Glutamatergic neuron (in vitro differentiated cells): ENCODE results near the gene ATP13A3. TPM values are rescaled to one million over a fixed set of nuclear protein-coding genes. Genes with fewer than 3 reads are reported as not detected.

Experiments
- DNase-seq: peaks from one replicate; pipeline ENCODE4 v3.0.0; 2022
- H3K27ac Mint-ChIP-seq: one replicate; pipeline ENCODE4 v1.8.0; 2020; ENCODE audit warnings: mild to moderate bottlenecking, mixed read lengths, inconsistent platforms; ENCODE audit not compliant: unreplicated experiment
- H3K27me3 Mint-ChIP-seq: one replicate; pipeline ENCODE4 v1.8.0; 2020; ENCODE audit warnings: mild to moderate bottlenecking, moderate library complexity, mixed read lengths, inconsistent platforms; ENCODE audit not compliant: unreplicated experiment
- H3K36me3 Mint-ChIP-seq: one replicate; pipeline ENCODE4 v1.8.0; 2020; ENCODE audit warnings: mild to moderate bottlenecking, mixed read lengths, inconsistent platforms; ENCODE audit not compliant: unreplicated experiment
- H3K4me1 Mint-ChIP-seq: one replicate; pipeline ENCODE4 v1.8.0; 2020; ENCODE audit warnings: mild to moderate bottlenecking, low read depth, mixed read lengths, inconsistent platforms; ENCODE audit not compliant: unreplicated experiment
- H3K4me3 Mint-ChIP-seq: one replicate; pipeline ENCODE4 v1.8.0; 2020; ENCODE audit warnings: mild to moderate bottlenecking, mixed read lengths, inconsistent platforms; ENCODE audit not compliant: unreplicated experiment
- H3K9me3 Mint-ChIP-seq: one replicate; pipeline ENCODE4 v1.8.0; 2020; ENCODE audit warnings: mild to moderate bottlenecking, moderate library complexity, mixed read lengths, inconsistent platforms; ENCODE audit not compliant: unreplicated experiment
- total RNA-seq: library from RNA; stranded (reverse); fragmentation: NEBNext Ultra II Directional; extraction: Animal tissue kit (Norgen Biotek cat#: 25700); gene quantifications from one replicate; pipeline ENCODE4 v1.2.1, GENCODE V29; 2021; ENCODE audit not compliant: unreplicated experiment
- TF ChIP-seq, protein P1 (sequence below): fragments of 200-600 bp; sonication (generic); IDR thresholded peaks from one replicate; pipeline ENCODE4 v1.5.0; 2021; ENCODE audit not compliant: partially characterized antibody, unreplicated experiment

Gene ATP13A3
- total RNA-seq, 1 donor from 2014 or later = 41.6 TPM

DNA sequence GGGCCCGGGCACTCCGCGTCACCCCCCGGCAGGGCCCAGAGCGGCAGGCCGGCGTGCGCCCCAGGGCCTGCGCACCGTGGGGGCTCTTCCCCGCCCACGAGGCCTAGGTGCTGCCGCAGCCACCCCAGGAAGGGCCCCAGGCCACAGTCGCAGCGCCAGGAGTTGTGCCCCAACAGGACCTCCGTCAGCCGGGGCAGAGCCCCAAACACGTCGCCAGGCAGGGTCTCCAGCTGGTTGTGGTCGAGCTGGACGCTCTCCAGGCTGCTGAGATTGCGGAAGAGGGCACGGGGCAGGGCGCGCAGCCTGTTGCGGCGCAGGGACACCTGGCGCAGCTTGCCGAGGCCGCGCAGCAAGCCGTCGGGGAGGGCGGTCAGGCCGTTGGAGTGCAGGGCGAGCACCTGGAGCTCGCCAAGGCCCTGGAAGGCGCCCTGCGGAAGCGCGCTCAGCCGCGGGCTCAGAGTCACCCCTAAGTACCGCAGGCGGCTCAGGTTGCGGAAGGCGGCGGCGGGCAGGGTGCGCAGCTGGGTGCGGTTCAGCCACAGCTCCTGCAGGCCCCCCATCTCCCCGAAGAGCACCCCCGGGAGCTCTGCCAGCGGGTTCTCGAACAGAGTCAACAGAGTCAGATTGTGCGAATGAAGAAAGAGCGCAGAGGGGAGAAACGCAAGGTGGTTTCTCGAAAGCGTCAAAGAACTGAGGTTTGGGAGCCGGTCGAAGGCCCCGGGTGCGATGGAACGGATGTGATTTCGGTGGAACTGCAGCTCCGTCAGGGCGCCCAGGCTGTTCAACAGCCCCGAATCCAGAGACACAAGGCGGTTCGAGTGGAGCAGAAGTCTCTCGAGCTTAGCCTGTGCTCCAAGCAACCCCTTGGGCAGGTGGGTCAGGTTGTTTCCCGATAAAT, 89.7 kb downstream of the ATP13A3 start:
- H3K4me3 Mint-ChIP-seq = peak overlapping the region; percentile 81
- H3K27ac Mint-ChIP-seq = no peak overlapping the region
- H3K4me1 Mint-ChIP-seq = peaks cover 17% of the 10 kb centered on the region
- TF ChIP-seq, protein P1, sequence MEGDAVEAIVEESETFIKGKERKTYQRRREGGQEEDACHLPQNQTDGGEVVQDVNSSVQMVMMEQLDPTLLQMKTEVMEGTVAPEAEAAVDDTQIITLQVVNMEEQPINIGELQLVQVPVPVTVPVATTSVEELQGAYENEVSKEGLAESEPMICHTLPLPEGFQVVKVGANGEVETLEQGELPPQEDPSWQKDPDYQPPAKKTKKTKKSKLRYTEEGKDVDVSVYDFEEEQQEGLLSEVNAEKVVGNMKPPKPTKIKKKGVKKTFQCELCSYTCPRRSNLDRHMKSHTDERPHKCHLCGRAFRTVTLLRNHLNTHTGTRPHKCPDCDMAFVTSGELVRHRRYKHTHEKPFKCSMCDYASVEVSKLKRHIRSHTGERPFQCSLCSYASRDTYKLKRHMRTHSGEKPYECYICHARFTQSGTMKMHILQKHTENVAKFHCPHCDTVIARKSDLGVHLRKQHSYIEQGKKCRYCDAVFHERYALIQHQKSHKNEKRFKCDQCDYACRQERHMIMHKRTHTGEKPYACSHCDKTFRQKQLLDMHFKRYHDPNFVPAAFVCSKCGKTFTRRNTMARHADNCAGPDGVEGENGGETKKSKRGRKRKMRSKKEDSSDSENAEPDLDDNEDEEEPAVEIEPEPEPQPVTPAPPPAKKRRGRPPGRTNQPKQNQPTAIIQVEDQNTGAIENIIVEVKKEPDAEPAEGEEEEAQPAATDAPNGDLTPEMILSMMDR = no peak
- H3K27me3 Mint-ChIP-seq = peaks cover 13% of the 10 kb centered on the region
- no peaks in the 10 kb centered on the region for H3K36me3 Mint-ChIP-seq
- DNase-seq = no peak
- peaks cover 2% of the 10 kb centered on the region for H3K9me3 Mint-ChIP-seq

- H3K27me3 Mint-ChIP-seq = peaks cover 13% of the 10 kb centered on the region
- TF ChIP-seq, protein P1 = no peak
- DNase-seq = no peak
- H3K36me3 Mint-ChIP-seq = no peaks in the 10 kb centered on the region
- H3K9me3 Mint-ChIP-seq = peaks cover 2% of the 10 kb centered on the region
- H3K27ac Mint-ChIP-seq = no peak overlapping the region
- H3K4me1 Mint-ChIP-seq = peaks cover 17% of the 10 kb centered on the region
- H3K4me3 Mint-ChIP-seq = peak overlapping the region; percentile 57
These were observed 90.3 kb downstream of the ATP13A3 start for GRCh38 chr3:194396539-194396858.

GRCh38 chr3:194395778-194396538, 90.8 kb downstream of the ATP13A3 start:
- peak overlapping the region; percentile 57 for H3K4me3 Mint-ChIP-seq
- peaks cover 2% of the 10 kb centered on the region for H3K36me3 Mint-ChIP-seq
- H3K27me3 Mint-ChIP-seq = peaks cover 13% of the 10 kb centered on the region
- no peak overlapping the region for H3K27ac Mint-ChIP-seq
- TF ChIP-seq, protein P1 = no peak
- DNase-seq = no peak
- peaks cover 17% of the 10 kb centered on the region for H3K4me1 Mint-ChIP-seq
- peaks cover 3% of the 10 kb centered on the region for H3K9me3 Mint-ChIP-seq

DNA sequence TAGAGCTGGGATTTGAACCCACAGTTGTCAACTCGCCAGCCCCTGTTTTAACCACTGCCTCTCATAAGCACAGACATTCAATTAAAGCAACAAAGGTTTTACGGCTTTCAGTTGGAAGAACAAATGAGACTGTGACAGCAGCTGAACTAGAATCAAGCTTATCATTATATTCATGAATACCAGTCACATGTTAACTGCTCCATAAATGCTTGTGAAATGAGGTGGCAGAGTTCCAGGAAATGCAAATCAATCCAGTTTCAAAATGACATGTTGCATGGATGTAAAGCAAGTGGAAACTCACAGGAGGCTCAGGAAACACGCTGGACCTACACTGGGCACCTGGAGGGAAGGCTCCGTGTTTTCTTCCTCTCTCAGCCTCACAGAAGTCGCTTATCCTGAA, 91.6 kb downstream of the ATP13A3 start:
- Mint-ChIP-seq H3K4me3 (no peak overlapping the region), H3K27me3 (peaks cover 13% of the 10 kb centered on the region), H3K9me3 (peaks cover 8% of the 10 kb centered on the region), H3K36me3 (peaks cover 9% of the 10 kb centered on the region), H3K4me1 (peaks cover 17% of the 10 kb centered on the region), H3K27ac (no peak overlapping the region)
- no peak for DNase-seq
- TF ChIP-seq, protein P1 = no peak

DNA sequence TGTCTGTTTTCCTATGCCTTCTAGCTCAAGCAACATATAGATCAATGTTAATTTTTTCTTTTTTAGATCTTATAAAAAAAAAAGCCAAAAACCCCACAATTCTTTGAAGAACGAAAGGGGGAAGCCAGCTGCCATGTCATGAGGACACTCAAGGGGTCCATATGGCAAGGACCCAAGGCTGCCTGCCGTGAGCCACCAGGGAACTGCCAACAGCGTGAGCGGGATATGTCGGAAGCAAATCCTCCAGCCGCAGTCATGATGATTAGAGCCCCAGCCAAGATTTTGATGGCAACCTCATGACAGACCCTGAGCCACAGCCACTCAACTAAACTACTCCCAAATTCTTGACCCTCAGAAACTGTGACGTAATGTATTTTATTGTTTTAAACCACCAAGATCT, 94.2 kb downstream of the ATP13A3 start:
- Mint-ChIP-seq H3K4me1 (peaks cover 9% of the 10 kb centered on the region), H3K4me3 (no peak overlapping the region), H3K27ac (peak overlapping the region; percentile 38), H3K27me3 (peaks cover 10% of the 10 kb centered on the region), H3K9me3 (peaks cover 8% of the 10 kb centered on the region), H3K36me3 (peaks cover 14% of the 10 kb centered on the region)
- TF ChIP-seq, protein P1 = no peak
- no peak for DNase-seq
